CD4-positive, alpha-beta T cell treated with Interleukin-4 for 4 hours (primary cell): Measurements from ENCODE around the gene STIP1.

Source experiments
- DNase-seq: peaks from one replicate; pipeline ENCODE4 v3.0.0-alpha.2; 2020

STIP1 gene

DNA sequence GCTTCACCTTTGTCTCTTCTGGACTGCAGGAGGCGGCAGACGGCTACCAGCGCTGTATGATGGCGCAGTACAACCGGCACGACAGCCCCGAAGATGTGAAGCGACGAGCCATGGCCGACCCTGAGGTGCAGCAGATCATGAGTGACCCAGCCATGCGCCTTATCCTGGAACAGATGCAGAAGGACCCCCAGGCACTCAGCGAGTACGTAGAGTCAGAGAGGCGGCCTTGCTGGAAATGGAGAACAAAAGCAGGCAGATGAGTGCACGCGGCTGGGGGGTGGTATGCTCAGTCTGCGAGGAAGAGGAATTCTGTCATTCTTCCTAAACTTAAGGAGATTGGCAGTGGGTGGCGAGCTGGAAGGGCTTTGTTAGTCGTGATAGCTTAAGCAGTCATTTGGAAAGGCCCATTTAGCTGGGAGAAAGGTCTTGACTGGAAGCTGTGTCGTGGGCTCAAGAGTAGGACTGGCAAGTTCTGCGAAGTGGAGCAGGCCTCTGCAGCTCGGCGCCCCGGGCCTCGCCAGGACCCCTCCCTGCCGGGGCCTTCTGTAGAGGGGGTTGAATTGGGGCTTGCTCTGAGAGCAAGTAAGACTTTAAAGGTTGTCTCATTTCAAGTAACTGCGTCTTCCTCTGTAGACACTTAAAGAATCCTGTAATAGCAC is 17.6 kb downstream of the STIP1 start:
- DNase-seq = no peak

- no peak for DNase-seq
Observed at GRCh38 chr11:64204080-64204440, 18.1 kb downstream of the STIP1 start.

- peak; percentile 87 for DNase-seq
Observed at GRCh38 chr11:64204464-64204989, 18.6 kb downstream of the STIP1 start.

GRCh38 chr11:64206457-64207255 is 20.7 kb downstream of the STIP1 start, which contains the start of gene FERMT3:
Gene FERMT3 (plus strand): TSS chr11:64206721. CDS start chr11:64207365, 644 bp downstream.
- peak; percentile 72 for DNase-seq

GRCh38 chr11:64207256-64208085 is 21.5 kb downstream of the STIP1 start:
- DNase-seq = peak; percentile 78

- DNase-seq = no peak
Observed at GRCh38 chr11:64208086-64208795, 22.3 kb downstream of the STIP1 start.

GRCh38 chr11:64208796-64209562 is 23.0 kb downstream of the STIP1 start:
- DNase-seq = no peak

- DNase-seq = no peak
Observed at GRCh38 chr11:64209563-64209843, 23.5 kb downstream of the STIP1 start.

- DNase-seq = no peak
Observed at GRCh38 chr11:64210301-64211020, 24.5 kb downstream of the STIP1 start.

- no peak for DNase-seq
Observed at GRCh38 chr11:64211181-64211872, 25.4 kb downstream of the STIP1 start.

- no peak for DNase-seq
Observed at GRCh38 chr11:64216879-64217278, 30.9 kb downstream of the STIP1 start.

GRCh38 chr11:64218628-64219353 is 32.8 kb downstream of the STIP1 start:
- no peak for DNase-seq

DNA sequence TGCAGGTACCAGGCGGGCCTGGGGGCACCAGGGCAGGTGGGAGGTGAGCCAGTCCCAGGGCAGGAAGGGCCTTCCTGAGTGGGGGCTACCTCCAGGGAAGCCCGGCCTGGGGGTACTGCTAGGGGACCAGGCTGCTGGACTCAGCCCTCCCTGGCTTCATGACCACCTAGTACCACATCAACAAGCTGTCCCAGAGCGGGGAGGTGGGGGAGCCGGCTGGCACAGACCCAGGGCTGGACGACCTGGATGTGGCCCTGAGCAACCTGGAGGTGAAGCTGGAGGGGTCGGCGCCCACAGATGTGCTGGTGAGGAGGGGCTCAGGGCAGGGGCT is 33.3 kb downstream of the STIP1 start:
- no peak for DNase-seq

DNA sequence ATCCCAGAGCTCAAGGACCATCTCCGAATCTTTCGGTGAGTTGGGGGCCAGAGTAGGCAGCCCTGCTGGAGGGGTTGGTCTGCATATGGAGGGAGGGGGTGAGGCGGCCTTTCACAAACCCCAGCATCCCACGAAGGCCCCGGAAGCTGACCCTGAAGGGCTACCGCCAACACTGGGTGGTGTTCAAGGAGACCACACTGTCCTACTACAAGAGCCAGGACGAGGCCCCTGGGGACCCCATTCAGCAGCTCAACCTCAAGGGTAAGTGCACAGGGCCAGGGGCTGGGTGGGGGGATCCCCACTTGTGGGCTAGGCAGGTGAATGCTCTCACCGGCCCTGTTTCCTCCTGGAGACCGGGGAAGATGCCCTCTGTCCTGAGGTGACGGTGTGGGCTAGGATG is 33.8 kb downstream of the STIP1 start:
- no peak for DNase-seq

DNA sequence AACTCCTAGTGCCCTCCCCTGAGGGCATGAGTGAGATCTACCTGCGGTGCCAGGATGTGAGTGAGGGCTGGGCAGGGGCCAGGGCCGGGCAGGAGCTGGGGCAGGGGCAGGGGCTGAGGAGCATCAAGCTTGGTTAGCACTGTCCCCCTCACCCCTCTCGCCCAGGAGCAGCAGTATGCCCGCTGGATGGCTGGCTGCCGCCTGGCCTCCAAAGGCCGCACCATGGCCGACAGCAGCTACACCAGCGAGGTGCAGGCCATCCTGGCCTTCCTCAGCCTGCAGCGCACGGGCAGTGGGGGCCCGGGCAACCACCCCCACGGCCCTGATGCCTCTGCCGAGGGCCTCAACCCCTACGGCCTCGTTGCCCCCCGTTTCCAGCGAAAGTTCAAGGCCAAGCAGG is 34.3 kb downstream of the STIP1 start:
- DNase-seq = no peak

DNA sequence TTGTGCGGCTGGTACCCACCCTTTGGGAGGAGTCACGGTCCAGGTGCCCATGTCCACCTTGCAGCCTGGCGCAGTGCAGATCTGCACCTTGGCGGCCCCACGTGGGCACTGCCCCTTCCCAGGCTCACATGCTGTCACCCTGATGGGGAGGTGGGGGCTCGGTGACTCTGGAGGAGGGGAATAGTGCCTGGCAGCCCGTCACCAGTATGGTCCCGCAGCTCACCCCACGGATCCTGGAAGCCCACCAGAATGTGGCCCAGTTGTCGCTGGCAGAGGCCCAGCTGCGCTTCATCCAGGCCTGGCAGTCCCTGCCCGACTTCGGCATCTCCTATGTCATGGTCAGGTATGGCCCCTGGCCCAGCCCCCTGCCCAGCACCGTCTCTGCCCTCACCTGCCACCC is 34.8 kb downstream of the STIP1 start:
- DNase-seq = no peak

DNA sequence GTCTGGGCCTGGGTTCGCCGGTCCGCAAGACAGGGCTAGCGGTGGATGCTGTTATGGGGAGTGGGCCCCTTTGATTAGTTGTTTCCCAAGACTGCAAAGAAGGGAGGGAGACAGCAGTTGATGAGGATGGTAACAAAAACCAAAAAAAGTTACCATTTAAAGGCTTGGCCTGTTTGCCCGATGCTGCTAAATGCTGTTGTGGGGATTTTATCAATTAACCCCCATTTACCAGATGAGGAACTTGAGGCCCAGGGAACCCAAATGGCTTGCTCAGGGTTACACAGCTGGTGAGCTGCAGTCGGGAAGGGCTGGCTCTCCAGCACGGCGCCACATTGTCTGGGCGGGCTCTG is 36.7 kb downstream of the STIP1 start:
- no peak for DNase-seq

DNA sequence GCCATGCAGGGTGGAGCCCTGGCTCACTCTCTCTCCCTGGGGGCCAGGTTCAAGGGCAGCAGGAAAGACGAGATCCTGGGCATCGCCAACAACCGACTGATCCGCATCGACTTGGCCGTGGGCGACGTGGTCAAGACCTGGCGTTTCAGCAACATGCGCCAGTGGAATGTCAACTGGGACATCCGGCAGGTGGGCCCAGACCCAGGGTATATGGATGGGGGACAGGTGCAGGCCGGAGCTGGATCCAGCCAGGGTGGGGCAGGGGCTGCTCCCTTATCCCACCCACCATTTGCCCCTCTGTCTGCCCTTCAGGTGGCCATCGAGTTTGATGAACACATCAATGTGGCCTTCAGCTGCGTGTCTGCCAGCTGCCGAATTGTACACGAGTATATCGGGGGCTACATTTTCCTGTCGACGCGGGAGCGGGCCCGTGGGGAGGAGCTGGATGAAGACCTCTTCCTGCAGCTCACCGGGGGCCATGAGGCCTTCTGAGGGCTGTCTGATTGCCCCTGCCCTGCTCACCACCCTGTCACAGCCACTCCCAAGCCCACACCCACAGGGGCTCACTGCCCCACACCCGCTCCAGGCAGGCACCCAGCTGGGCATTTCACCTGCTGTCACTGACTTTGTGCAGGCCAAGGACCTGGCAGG is 37.2 kb downstream of the STIP1 start:
- DNase-seq = no peak

GRCh38 chr11:64224151-64224890 is 38.4 kb downstream of the STIP1 start:
- DNase-seq = no peak
